ENCODE measurements around the gene PRDM13.
"Not testable (repeated sequence)": the region's sequence is repeated elsewhere in the genome, so short reads cannot be mapped to it uniquely, and the experiment has no call there.

The PRDM13 gene

DNA sequence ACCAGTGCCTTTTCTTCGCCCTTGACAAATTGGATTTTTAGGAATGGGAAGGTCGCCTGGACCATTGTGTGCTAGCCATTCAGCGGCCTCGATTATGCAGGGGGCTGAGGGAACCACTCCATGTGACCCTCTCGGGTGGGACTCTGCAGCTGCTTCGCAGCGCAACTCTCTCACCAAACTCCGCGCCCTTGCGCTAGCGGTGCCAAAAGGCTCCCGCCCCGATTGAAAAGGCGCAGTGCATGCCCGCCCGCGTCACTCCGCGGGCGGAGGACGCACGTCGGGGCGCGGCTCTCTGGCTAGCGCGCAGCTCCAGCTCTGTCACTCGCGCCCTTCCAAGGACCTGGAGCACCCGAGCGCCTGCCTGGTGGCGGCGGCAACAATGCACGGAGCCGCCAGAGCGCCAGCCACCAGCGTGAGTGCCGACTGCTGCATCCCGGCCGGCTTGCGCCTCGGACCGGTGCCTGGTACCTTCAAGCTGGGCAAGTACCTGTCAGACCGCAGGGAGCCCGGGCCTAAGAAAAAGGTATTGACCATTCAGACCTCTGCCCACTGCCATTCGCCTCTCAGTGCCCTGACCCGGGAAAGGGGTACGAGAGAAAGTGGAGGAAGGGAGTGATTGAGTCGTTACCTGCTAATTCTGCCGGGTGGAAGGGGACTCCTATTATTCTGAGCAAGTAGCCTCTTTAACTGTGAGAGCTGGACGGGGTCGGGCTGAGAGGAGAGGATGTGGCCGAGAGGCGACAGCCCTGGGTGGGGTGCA, at the start of gene PRDM13:
Gene PRDM13 (plus strand): TSS at position 178 of the 760 bp plus-strand sequence. CDS start 202 bp downstream, at position 380.
- peak; percentile 19 for DNase-seq

DNA sequence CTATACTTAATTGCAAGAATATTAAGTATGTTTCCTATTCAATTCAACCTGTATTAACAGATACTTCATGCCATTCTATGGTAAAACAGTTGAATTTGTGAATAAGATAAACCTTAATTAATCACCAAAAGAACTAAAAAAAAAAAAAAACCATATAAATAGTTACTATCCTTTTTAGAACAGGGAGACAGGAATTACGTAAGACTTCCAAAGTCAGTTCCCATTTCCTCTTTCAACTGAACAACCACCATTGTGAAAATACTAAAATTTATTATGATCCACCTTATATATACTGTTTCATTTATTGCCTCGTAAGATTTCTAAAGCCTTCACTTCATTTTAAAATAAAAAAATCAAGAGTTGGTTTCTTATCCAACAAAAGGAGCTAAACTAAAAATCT, 47.6 kb upstream of the PRDM13 start:
- DNase-seq: no peak

DNA sequence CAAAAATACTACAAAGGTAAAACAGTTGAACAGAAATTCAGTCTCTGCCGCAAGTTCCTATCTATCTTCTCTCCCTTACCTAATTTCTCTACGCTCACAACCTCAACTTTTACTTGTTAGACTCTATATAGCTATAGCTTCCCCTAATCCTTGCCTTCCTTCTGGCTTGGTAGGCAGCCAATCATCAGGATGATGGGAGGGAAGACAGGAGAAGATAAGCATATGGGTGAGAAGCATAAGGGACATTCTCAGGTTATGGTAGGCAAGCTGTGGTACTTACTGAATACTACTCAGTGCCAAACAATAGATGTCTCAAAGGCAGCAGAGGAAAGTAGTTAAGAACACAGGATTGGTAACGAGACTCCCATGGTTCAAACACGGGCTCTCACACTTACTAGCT, 46.0 kb upstream of the PRDM13 start:
- DNase-seq: no peak

DNA sequence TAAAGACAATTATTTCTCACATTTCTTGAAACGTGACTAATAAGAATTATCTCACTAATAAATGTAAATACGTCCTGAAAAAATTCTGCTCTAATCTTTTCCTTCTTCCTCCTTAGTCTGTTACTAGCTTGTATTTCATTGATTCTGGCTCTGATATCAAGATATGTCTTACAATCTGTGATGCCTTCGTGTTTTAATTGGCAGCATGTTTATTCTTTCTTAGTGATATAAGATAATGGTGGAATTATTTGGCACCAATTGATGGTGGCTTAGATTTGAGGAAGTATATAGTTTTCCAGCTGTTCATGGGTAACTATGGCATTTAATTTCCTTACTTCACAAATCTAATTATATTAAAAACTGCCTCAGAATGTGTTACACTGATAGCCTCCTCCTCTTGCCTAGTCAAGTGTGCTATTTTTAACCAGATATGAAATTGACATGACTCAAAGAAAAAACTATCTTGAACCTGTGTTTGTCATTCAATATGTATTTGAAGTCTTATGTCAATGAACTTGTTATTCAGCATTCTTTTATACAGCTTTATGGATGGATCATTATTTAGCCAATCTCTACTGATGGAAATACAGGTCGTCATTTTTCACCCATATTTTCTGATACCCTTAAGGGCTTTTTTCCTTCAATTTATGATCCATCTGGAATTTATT, 43.4 kb upstream of the PRDM13 start:
- DNase-seq: no peak

DNA sequence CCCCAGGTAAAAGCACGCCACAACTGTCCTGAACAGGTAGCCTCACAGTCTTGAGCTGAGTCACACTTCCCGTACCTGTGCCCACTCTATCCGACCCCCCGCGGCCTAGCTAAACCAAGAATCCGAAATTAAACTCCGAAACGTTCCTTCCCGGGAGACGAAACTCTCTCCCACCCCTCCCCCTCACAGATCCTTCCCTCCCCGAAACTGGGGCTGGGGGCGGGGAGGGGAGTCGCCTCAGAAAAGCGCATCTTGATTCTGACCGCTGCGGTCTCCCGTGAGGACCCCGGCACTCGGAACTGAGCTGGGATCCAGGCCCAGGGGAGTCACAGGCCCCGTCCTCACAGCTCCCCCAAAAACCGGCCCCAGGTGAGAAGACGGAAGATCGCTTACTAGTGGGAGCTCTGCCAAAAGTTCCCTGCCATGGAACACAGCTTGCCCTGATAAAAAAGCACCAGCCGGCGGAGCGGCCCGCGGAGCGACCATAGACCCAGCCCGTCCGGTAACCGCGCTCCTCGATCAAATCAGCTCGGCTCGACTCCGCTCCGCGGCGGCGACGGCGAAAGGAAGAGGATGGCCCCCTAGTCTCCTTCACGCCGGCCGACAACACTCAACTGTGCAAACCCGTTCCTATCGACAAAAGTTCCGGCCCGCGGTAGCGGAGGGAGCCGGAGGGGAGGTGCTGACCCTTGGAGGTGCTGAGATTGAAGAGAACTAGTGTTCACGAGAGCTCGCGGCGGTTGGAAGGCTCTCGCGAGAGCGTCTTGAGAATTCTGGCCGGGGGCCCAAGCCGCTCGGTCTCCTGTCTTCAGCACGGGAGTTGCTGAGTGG, 38.3 kb upstream of the PRDM13 start, which contains the start of gene CCNC:
Gene CCNC (minus strand): TSS at position 558 of the 831 bp plus-strand sequence. CDS start 133 bp downstream, at position 425.
- peak; percentile 94 for DNase-seq

DNA sequence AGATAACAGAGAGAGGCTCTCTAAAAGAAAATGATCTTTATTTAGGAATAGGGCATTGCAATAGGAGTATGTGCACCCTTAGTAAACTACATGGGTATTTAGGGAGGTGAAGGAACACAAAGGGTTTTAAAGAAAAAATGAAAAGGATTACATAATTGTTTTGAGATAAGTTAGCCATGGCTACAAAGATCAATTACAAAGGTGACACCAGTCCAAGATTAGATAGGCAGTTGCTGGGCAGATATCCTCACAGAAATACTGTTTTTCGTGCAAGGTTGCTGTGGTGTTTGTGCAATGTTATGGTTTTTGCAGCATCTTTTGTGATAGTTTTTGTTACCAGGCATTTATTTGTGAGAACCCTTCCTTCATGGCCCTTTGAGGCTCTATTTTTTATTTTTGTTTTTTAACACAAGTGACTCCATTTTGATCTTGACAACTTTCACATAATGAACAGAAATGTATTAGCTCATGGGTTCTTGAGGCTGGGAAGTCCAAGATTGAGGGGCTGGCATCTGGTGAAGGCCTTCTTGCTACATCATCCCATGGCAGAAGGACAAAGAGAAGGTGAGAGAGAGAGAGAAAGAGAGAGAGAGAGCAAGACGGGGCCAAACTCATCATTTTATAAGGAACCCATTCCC, 32.5 kb upstream of the PRDM13 start:
- no peak for DNase-seq

DNA sequence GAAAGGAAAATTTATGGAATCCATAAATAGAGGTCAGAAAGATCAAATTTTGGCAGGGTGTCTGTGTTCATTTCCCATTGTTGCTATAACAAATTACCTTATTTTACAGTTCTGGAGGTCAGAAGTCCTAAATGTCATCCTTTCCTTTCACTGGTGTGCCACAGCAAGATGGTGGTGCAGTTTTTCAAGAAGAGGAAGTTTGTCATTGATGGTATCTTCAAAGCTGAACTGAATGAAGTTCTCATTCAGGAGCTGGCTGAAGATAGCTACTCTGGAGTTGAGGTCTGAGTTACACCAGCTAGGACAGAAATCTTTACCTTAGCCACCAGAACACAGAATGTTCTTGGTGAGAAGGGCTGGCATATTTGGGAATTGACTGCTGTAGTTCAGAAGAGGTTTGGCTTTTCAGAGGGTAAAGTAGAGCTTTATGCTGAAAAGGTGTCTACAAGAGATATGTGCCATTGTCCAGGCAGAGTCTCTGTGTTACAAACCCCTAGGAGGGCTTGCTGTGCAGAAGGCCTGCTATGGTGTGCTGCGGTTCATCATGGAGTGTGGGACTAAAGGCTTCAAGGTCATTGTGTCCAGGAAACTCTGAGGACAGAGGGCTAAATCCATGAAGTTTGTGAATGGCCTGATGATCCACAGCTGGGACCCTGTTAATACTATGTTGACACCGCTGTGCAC, 30.9 kb upstream of the PRDM13 start:
- no peak for DNase-seq

DNA sequence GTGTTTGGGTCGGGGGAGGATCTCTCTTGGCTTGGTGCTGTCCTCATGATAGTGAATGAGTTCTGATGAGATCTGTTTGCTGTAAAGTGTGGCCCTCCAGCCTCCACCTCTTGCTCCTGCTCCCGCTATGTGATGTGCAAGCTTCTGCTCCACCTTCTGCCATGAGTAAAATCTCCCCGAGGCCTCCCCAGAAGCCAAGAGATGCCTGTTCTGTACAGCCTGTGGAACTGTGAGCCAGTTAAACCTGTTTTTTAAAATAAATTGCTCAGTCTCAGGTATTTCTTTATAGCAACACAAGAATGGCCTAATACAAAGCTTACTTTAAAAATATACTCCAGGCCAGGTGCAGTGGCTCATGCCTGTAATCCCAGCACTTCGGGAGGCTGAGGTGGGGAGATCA, 26.9 kb upstream of the PRDM13 start:
- no peak for DNase-seq

DNA sequence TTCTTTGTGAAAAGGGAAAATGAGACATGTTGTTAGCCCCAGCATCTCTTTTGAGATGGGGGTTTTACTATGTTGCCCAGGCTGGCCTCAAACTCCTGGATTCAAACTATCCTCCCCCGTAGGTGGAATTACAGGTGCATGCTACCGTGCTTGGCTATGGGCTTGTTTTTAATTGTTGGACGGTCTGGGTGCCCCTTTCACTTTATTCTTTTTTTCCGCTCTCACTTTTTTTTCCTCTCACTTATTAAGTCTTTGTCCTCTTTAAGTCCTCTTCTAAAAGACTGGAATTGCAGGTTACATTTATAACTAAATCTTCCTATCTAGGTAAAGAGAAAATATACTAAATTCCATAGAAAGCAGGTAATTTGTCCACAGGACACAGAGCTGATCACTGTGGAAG, 18.8 kb upstream of the PRDM13 start:
- no peak for DNase-seq

DNA sequence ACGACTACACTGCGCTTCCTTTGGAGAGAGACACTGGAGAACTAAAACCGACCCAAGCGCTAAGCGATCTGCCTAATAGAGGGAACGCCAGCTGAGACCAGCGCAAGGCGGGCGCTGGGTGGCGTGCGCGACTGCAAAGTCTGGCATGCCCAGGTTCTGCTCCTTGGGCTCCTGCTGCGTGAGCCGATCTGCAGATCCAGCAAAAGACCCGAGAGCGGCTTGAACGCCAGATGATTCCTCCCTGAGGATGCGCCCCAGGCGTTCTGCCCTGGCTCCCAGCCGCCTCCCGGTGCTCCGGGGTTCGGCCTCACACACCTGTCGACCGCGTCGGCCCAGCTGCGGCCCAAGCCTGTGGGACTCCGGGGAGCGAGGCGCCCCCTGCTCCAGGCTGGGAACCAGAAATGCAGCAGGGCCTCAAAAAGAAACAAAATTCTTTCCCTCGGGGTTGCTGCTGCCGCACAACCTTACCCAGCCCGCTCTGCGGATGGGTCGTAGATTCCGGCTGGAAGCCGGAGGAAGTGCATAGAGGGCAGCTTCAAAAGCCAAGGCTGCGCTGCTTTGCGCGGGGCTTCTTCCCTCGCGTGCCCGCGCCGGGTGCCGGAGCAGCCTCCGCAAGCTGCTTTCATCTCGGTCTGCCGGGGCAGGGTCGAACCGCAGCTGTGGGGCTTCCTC, 17.9 kb upstream of the PRDM13 start:
- peak; percentile 84 for DNase-seq

DNA sequence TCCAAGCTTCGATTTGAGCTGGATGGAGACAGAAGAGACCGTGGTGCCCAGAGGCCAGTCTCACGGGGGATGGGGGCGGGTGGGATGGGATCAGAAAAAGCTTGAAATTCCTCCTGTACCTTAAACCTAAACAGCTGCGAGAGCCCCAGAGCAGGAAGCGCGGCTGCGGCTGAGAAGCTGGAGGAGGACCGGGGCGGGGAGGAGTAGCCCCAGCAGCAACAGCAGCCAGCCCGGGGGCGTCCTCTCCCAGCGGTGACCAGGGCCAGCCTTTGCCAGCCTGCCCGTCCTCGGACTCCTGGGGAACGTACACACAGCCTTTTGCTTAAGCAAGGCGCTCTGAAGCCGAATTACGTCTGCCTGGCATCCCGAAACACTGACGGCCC, 17.4 kb upstream of the PRDM13 start:
- DNase-seq: peak; percentile 41

DNA sequence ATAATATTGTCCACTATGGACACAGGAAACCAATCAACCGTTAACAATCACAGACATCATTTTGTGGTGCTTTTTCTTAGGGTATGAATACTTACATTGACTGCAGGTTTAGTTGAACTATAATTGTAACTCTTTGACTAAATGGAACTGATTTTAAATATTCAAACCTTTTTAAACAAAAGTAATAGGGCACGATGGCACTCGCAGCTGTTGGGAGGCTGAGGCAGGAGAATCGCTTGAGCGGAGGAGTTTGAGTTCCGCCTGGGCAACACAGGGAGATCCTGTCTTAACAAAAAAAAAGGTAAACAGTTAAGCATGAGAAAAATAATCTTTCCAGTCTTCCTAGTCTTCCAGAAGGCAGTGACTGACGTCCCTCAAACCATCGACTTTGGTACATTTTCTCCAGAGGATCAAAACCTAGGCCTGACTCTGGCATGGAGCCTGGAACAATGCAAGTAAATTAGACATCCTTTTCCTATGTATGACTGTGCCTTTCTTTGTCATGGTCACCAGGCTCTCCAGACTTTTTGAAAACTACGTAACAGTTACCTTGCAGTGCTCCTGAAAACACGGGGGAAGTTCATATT, 16.6 kb upstream of the PRDM13 start:
- no peak for DNase-seq

DNA sequence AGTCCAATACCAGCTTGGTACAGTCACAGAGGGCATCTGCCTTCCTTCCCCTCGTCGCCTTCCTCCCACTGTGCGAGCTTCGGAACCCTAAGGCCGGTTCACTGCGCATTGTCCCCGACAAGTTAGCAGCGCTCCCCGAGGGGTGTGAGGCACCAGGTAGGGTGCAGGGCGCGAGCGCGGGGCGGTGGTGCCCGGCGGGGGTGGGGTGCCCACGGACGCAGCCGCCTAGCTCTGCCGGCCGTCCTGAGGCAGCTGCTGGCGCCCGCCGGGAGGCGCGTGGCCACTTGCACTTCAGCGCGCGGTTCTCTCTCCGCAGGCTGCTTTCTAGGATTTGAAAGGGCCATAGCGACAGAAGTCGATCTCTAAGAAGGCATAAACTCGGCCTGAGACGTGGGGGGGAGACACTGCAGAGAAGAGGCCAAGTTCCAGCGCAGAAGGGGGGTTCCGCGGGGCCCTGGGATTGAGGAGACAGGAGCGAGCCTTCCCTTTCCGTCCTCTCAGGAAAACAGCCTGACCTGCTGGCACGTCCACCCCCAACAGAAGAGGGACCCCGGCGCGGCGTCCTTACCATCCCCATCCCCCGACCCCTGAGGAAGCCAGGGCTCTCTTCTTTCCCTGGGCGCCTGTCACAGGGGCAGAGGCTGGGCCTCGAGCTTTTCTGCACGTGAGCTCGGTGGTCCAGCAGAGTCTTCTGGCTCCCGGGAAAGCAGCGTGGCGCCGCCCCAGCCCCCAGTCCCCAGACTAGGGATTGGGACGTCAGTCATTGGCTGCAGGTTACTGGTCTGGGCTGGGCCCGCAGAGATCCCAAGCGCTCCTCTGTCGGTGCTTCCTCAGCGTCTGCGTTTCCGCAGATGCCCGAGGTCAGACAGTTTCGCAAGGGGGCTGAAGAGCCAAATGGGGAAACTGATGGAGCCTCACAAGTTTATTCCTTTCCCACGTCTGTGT, 15.6 kb upstream of the PRDM13 start:
- DNase-seq: no peak

DNA sequence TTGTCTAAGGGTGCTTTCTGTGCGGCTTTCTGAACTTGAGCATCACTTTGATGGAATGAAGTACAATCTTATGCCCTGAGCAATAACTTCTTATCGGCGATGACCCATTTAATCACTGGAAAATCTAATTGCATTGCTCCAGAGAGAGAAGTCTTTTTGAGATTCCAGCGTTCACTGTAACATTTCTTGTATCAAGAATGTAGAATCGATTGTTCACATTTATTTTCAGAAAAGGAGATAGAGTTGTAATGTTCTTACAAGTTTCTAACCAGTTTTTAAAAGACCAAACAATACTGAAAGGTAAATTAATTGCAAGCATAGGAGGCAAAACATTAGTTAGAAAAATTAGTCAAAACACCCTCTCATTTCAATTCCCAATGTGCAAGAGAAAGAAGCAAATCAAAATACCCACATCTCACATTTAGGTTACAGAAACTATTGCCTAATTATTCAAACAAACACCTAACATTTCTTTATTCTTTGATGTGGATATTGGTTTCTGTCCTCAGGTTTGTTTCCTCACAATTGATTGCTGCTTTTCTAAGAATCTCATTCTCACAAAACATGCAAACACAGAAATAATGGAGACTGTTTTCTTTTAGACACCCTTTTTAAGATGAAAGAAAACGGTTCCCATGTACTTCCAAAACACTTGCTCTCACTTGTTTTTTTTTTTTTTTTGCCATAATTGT, 14.8 kb upstream of the PRDM13 start:
- DNase-seq: no peak

DNA sequence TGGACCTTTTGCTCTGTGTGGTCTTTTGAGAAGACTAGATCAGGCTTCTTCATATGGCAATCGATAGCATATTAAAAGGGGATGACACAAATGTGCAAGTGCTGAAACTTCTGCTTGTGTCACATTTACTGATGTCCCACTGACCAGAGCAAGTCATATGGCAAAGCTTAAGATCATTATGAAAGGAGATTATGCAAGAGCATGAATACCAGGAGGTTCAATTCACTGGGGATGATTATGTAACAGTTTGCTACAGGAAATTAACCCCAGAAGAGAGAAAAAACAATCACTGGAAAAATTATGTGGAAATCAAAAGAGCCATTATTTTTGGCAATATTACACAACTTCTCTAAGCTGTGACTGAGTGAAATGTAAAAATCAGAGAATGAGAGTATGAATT, 13.7 kb upstream of the PRDM13 start:
- no peak for DNase-seq

DNA sequence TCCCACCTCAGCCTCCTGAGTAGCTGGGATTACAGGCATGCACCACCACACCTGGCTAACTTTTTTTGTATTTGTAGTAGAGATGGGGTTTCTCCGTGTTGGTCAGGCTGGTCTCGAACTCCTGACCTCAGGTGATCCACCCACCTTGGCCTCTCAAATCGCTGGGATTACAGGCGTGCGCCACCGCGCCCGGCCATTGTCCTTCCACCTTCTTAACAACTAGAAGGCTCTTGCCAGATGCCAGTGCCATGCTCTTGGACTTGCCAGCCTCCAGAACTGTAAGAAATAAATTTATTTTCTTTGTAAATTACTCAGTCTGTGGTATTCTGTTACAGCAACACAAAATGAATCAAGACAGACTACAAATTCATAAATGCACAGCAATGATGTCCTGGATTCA, 11.9 kb upstream of the PRDM13 start:
- DNase-seq: not testable (repeated sequence)

DNA sequence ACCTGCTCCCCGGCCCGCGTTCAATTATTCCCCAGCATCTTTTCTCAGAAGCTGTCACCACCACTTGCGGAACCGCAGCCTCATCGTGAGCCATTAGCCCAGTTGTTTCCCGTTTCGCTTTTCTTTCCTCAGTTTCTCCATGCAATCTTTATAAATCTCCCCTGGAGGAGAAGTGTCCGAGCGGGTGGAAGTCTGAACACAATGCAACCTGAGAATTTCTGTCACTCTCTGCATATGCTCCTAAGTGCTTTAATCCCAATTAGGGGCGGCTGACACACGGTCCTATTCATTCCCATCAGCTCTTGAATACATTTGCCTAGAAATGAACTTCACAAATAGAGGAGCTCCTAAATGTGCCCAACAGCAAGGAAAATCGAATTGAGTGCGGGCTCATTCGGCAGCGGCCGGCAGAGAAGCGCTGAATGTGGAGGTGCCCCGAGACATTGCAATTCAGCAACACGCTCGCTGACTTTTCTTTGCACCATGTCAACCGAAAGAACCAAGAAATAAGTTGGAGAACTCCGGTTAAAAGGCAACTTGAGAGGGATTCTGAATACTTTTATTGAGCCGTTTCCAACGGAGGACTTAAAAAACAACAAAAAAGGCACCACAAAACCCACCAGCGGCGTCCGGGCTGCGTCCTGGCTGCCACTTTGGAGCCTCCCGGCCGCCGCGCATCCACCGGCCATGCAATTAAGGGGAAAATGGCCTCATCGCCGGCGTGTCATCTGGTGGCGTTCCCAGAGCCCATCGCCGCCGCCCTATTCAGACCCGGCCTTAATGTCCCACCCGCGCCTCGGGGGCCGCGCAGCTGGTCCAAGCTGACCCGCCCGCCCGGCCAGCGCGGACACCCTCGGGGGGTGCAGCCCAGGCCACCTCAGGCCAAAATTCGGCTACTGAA, 3.9 kb upstream of the PRDM13 start:
- DNase-seq: no peak

DNA sequence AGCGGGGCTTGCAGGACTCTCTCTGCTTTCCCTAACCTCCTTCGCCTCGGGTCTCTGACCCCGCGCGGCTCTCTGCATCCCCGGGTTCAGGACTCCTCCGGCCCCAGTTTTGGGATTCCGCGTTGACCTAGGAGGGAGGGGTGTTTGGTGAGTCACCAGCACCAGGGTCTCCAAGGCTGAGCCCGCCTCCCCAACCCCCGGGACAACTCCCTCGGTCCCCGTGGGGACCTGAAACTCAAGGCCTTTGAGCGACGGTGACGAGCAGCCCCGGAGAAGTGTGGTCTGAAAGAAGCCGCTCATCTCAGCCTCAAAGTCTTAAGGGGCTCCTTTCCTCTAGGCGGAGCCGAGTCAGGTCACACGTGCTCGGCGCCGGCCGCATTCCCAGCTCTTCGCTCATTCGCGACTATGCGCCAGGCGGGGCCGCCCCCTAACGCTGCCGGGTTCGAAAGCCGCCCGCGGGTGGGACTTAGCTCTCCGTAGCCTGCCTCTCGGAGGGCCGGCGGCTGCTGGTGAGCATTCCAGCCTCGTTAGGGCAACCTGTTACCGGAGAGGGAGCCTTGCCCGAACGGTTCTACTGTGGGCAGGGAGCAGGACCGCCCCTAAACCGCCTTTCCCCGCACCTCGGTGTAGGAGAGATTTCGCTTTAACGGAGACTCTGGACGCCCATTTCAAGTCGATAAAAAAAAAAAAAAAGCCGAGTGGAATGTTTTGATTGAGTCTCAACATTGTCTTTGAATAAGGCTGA, 3.0 kb upstream of the PRDM13 start:
- DNase-seq: peak; percentile 27
